ENCODE results near the gene PDE10A. TPM values are rescaled to one million over a fixed set of nuclear protein-coding genes. Genes with fewer than 3 reads are reported as not detected.

The PDE10A gene
- total RNA-seq, 1 experiment from 2014 or later = 2.1 TPM

GRCh38 chr6:165383323-165383722 is 279.7 kb downstream of the PDE10A start:
- POLR2A ChIA-PET (ENCODE audit: unreplicated experiment) = no interaction called here
- no peaks in the 10 kb centered on the region for H3K4me1 ChIP-seq (ENCODE audit: insufficient read depth, low read length)
- CTCF ChIA-PET = no interaction called here

GRCh38 chr6:165376100-165376499 is 286.9 kb downstream of the PDE10A start:
- BruUV-seq (replicated peaks) = no TSS peak
- no peak overlapping the region for H3K9ac ChIP-seq (ENCODE audit: low read length)
- intact Hi-C loops (cut with micrococcal nuclease) = no loop called here
- H3K9me2 ChIP-seq (replicated peaks; ENCODE audit: low read length) = no peaks in the 10 kb centered on the region
- no peak overlapping the region for H2AFZ ChIP-seq (ENCODE audit: low read length)
- no peaks in the 10 kb centered on the region for H3K9me3 ChIP-seq (ENCODE audit: low read length)
- ATAC-seq (no peak), DNase-seq (no peak)
- H3K4me1 ChIP-seq (ENCODE audit: insufficient read depth, low read length) = no peaks in the 10 kb centered on the region
- ChIA-PET CTCF (no interaction called here), POLR2A (ENCODE audit: unreplicated experiment) (no interaction called here)
- H3K27me3 ChIP-seq (ENCODE audit: low read length) = no peaks in the 10 kb centered on the region
- H4K20me1 ChIP-seq (ENCODE audit: low read length) = no peaks in the 10 kb centered on the region
- TF ChIP-seq EZH2phosphoT487 (IDR thresholded peaks at IDR 0.05; ENCODE audit: borderline replicate concordance, low read length) = no peak
- no peak overlapping the region for H3K4me3 ChIP-seq (ENCODE audit: low read length)
- no peak overlapping the region for H3K27ac ChIP-seq (ENCODE audit: low read length)
- H3F3A ChIP-seq (ENCODE audit: low read length, unreplicated experiment) = no peaks in the 10 kb centered on the region
- H3K79me2 ChIP-seq (ENCODE audit: low read length) = no peaks in the 10 kb centered on the region
- H3K36me3 ChIP-seq (ENCODE audit: low read depth, low read length) = no peaks in the 10 kb centered on the region
- no peak overlapping the region for H3K4me2 ChIP-seq (ENCODE audit: low read length)

More at GRCh38 chr6:165383323-165383722, 279.7 kb downstream of the PDE10A start:
- TF ChIP-seq EZH2phosphoT487 (IDR thresholded peaks at IDR 0.05; ENCODE audit: borderline replicate concordance, low read length) (no peak), EZH2 (IDR thresholded peaks at IDR 0.05; ENCODE audit: low read length, unreplicated experiment) (no peak), CTCF (conservative IDR thresholded peaks at IDR 0.05; ENCODE audit: low read depth, low read length) (no peak)
- no peaks in the 10 kb centered on the region for H3F3A ChIP-seq (ENCODE audit: low read length, unreplicated experiment)
- no peak overlapping the region for H3K4me2 ChIP-seq (ENCODE audit: low read length)
- no peak overlapping the region for H3K9ac ChIP-seq (ENCODE audit: low read length)
- H3K9me2 ChIP-seq (replicated peaks; ENCODE audit: low read length) = no peaks in the 10 kb centered on the region
- H4K20me1 ChIP-seq (ENCODE audit: low read length) = no peaks in the 10 kb centered on the region
- no peaks in the 10 kb centered on the region for H3K36me3 ChIP-seq (ENCODE audit: low read depth, low read length)
- H3K27me3 ChIP-seq (ENCODE audit: low read length) = no peaks in the 10 kb centered on the region
- H3K9me3 ChIP-seq (ENCODE audit: low read length) = no peaks in the 10 kb centered on the region
- no TSS peak for BruUV-seq (replicated peaks)
- DNase-seq = no peak
- H3K27ac ChIP-seq (ENCODE audit: low read length) = no peak overlapping the region
- no peak overlapping the region for H3K4me3 ChIP-seq (ENCODE audit: low read length)
- no peak for ATAC-seq
- intact Hi-C loops (cut with micrococcal nuclease) = no loop called here
- no peak overlapping the region for H2AFZ ChIP-seq (ENCODE audit: low read length)
- H3K79me2 ChIP-seq (ENCODE audit: low read length) = no peaks in the 10 kb centered on the region

- H4K20me1 ChIP-seq (ENCODE audit: low read length) = no peaks in the 10 kb centered on the region
- H3K79me2 ChIP-seq (ENCODE audit: low read length) = no peaks in the 10 kb centered on the region
- no peaks in the 10 kb centered on the region for H3K4me1 ChIP-seq (ENCODE audit: insufficient read depth, low read length)
- H3K27me3 ChIP-seq (ENCODE audit: low read length) = no peaks in the 10 kb centered on the region
- H3K4me2 ChIP-seq (ENCODE audit: low read length) = no peak overlapping the region
- 0 out of 2 replicates have a peak, but pooled peaks cover 4% of the 10 kb centered on the region for H3K9me3 ChIP-seq (ENCODE audit: low read length)
- ChIA-PET POLR2A (ENCODE audit: unreplicated experiment) (no interaction called here), CTCF (no interaction called here)
- no peak for ATAC-seq
- H3K9me2 ChIP-seq (replicated peaks; ENCODE audit: low read length) = no peaks in the 10 kb centered on the region
- H3K4me3 ChIP-seq (ENCODE audit: low read length) = no peak overlapping the region
- no peaks in the 10 kb centered on the region for H3K36me3 ChIP-seq (ENCODE audit: low read depth, low read length)
- H2AFZ ChIP-seq (ENCODE audit: low read length) = no peak overlapping the region
- TF ChIP-seq EZH2phosphoT487 (IDR thresholded peaks at IDR 0.05; ENCODE audit: borderline replicate concordance, low read length) = no peak
- TF ChIP-seq EZH2 (IDR thresholded peaks at IDR 0.05; ENCODE audit: low read length, unreplicated experiment) = no peak
- TF ChIP-seq CTCF (conservative IDR thresholded peaks at IDR 0.05; ENCODE audit: low read depth, low read length) = no peak
- no peak overlapping the region for H3K9ac ChIP-seq (ENCODE audit: low read length)
- H3K27ac ChIP-seq (ENCODE audit: low read length) = no peak overlapping the region
- DNase-seq = no peak
- no TSS peak for BruUV-seq (replicated peaks)
- intact Hi-C loops (cut with micrococcal nuclease) = no loop called here
- no peaks in the 10 kb centered on the region for H3F3A ChIP-seq (ENCODE audit: low read length, unreplicated experiment)
Observed at GRCh38 chr6:165365371-165365770, 297.7 kb downstream of the PDE10A start.

Measured in PC-3 (cell line).